Measurements from ENCODE around the gene CCT3. TPM values are rescaled to one million over a fixed set of nuclear protein-coding genes. Genes with fewer than 3 reads are reported as not detected.

Gene CCT3
- total and polyA plus RNA-seq, 2 experiments from 2014 or later = 405 to 618 TPM

- no peaks in the 10 kb centered on the region for H3K27me3 ChIP-seq (ENCODE audit: insufficient read depth)
- H3K36me3 ChIP-seq (ENCODE audit: insufficient read depth) = peaks cover 83% of the 10 kb centered on the region
- ATAC-seq (no peak), DNase-seq (ENCODE audit: low spot score) (no peak)
- Mint-ChIP-seq H3K27ac (no peak overlapping the region), H3K4me1 (no peaks in the 10 kb centered on the region), H3K27me3 (ENCODE audit: insufficient read depth, low read depth, poor library complexity) (peaks cover 3% of the 10 kb centered on the region), H3K4me3 (no peak overlapping the region), H3K36me3 (ENCODE audit: low read depth) (peaks cover 89% of the 10 kb centered on the region), H3K9me3 (no peaks in the 10 kb centered on the region)
- H4K20me1 ChIP-seq (replicated peaks; ENCODE audit: insufficient read depth) = peaks cover 27% of the 10 kb centered on the region
- peaks cover 20% of the 10 kb centered on the region; the same call in 1 of the 2 replicates for H3F3A ChIP-seq (replicated peaks; ENCODE audit: low read depth)
- H3K4me1 ChIP-seq (ENCODE audit: insufficient read depth) = no peaks in the 10 kb centered on the region
- no peaks in the 10 kb centered on the region for H3K9me2 ChIP-seq (ENCODE audit: insufficient read depth)
- no peaks in the 10 kb centered on the region for H3K79me2 ChIP-seq (replicated peaks; ENCODE audit: insufficient read depth)
- H3K4me3 ChIP-seq = no peak overlapping the region
- H2AFZ ChIP-seq = no peak overlapping the region
- H3K27ac ChIP-seq (ENCODE audit: low read depth) = no peak overlapping the region
- peak; percentile 18 for TF ChIP-seq EZH2phosphoT487 (IDR thresholded peaks at IDR 0.05; ENCODE audit: unreplicated experiment)
- TF ChIP-seq CREB1 (CRISPR knock-in tag; IDR thresholded peaks at IDR 0.05; ENCODE audit: low read depth) = no peak
- H3K4me2 ChIP-seq = no peak overlapping the region
Observed at GRCh38 chr1:156262461-156263287, 75.4 kb downstream of the CCT3 start.

- no peak overlapping the region for H3K27ac ChIP-seq (ENCODE audit: low read depth)
- no peaks in the 10 kb centered on the region for H3K27me3 ChIP-seq (ENCODE audit: insufficient read depth)
- TF ChIP-seq CTCF (conservative IDR thresholded peaks at IDR 0.05; ENCODE audit: low read depth in 2 of 2) = no peak
- no peak for TF ChIP-seq POLR2AphosphoS5 (IDR thresholded peaks at IDR 0.05; ENCODE audit: low read depth)
- TF ChIP-seq ZNF114 (CRISPR knock-in tag; IDR thresholded peaks at IDR 0.05) = no peak
- TF ChIP-seq ZNF331 (CRISPR knock-in tag; IDR thresholded peaks at IDR 0.05; ENCODE audit: low read depth) = no peak
- TF ChIP-seq CREB1 (CRISPR knock-in tag; IDR thresholded peaks at IDR 0.05; ENCODE audit: low read depth) = no peak
- TF ChIP-seq EZH2 (IDR thresholded peaks at IDR 0.05; ENCODE audit: low read depth, unreplicated experiment) = no peak
- TF ChIP-seq NANOG (IDR thresholded peaks at IDR 0.05; ENCODE audit: borderline replicate concordance) = no peak
- TF ChIP-seq EZH2phosphoT487 (IDR thresholded peaks at IDR 0.05; ENCODE audit: unreplicated experiment) = no peak
- TF ChIP-seq ZNF462 (CRISPR knock-in tag; IDR thresholded peaks at IDR 0.05) = no peak
- TF ChIP-seq JUNB (IDR thresholded peaks at IDR 0.05; ENCODE audit: unreplicated experiment) = no peak
- no peak for TF ChIP-seq STAT1 (IDR thresholded peaks at IDR 0.05; ENCODE audit: unreplicated experiment)
- no peak for TF ChIP-seq ETS1 (IDR thresholded peaks at IDR 0.05)
Observed at GRCh38 chr1:156260896-156261295, 77.2 kb downstream of the CCT3 start.

More at GRCh38 chr1:156260896-156261295, 77.2 kb downstream of the CCT3 start:
- no peaks in the 10 kb centered on the region for H3K4me1 ChIP-seq (ENCODE audit: insufficient read depth)
- peaks cover 13% of the 10 kb centered on the region; the same call in 1 of the 2 replicates for H3F3A ChIP-seq (replicated peaks; ENCODE audit: low read depth)
- H3K4me2 ChIP-seq = no peak overlapping the region
- peaks cover 89% of the 10 kb centered on the region for H3K36me3 Mint-ChIP-seq (ENCODE audit: low read depth)
- no peak for DNase-seq (ENCODE audit: low spot score)
- H3K4me1 Mint-ChIP-seq = no peaks in the 10 kb centered on the region
- peaks cover 73% of the 10 kb centered on the region for H3K36me3 ChIP-seq (ENCODE audit: insufficient read depth)
- H4K20me1 ChIP-seq (replicated peaks; ENCODE audit: insufficient read depth) = peaks cover 22% of the 10 kb centered on the region
- no peak overlapping the region for H3K4me3 ChIP-seq
- no peak overlapping the region for H3K27ac Mint-ChIP-seq
- no peak overlapping the region for H3K4me3 Mint-ChIP-seq
- no peaks in the 10 kb centered on the region for H3K9me2 ChIP-seq (ENCODE audit: insufficient read depth)
- ATAC-seq = no peak
- H2AFZ ChIP-seq = no peak overlapping the region
- peaks cover 1% of the 10 kb centered on the region for H3K27me3 Mint-ChIP-seq (ENCODE audit: insufficient read depth, low read depth, poor library complexity)
- H3K9me3 Mint-ChIP-seq = no peaks in the 10 kb centered on the region
- H3K79me2 ChIP-seq (replicated peaks; ENCODE audit: insufficient read depth) = no peaks in the 10 kb centered on the region

Measured in GM23338 (cell line).